Kasumi-1 (cell line): ENCODE measurements around the gene TTC4.

Source experiments
- DNase-seq, 2 experiments: peaks; one replicate each; lab custom pipeline; 2025; lab: John Stamatoyannopoulos, UW

TTC4 gene

GRCh38 chr1:54784066-54784465, 68.4 kb downstream of the TTC4 start:
- no peak for DNase-seq

GRCh38 chr1:54786778-54787177, 71.1 kb downstream of the TTC4 start:
- no peak for DNase-seq

- DNase-seq, result no peak
Measured at GRCh38 chr1:54787604-54788003, 71.9 kb downstream of the TTC4 start.

GRCh38 chr1:54788459-54788858, 72.8 kb downstream of the TTC4 start:
- DNase-seq, result no peak

- DNase-seq, result peak; percentile 67 to 75
Measured at GRCh38 chr1:54791880-54792522, 76.3 kb downstream of the TTC4 start.
